ENCODE results near the gene GPBAR1.

GRCh38 chr2:218265626-218266025, 4.8 kb downstream of the GPBAR1 start:
- TF ChIP-seq CTCF (IDR thresholded peaks at IDR 0.05; ENCODE audit: low read depth, low read length) (no peak), MAX (IDR thresholded peaks at IDR 0.05; ENCODE audit: low read depth, low read length) (no peak), POLR2A (IDR thresholded peaks at IDR 0.05; ENCODE audit: extremely low read depth, insufficient read length) (no peak)

Data from NB4 (cell line).